SK-N-MC (cell line): ENCODE data around the gene NTNG1.

Experiments used
- EZH2 ChIP-seq: fragments of 200-600 bp; sonication (generic); IDR thresholded peaks from one replicate; pipeline ENCODE4 v1.6.1; 2017; ENCODE audit warnings: antibody characterized with exemption
- POLR2AphosphoS5 ChIP-seq: IDR thresholded peaks from 2 replicates; pipeline ENCODE4 v1.6.1; 2012; ENCODE audit warnings: mild to moderate bottlenecking, low read depth, low read length, borderline replicate concordance

DNA sequence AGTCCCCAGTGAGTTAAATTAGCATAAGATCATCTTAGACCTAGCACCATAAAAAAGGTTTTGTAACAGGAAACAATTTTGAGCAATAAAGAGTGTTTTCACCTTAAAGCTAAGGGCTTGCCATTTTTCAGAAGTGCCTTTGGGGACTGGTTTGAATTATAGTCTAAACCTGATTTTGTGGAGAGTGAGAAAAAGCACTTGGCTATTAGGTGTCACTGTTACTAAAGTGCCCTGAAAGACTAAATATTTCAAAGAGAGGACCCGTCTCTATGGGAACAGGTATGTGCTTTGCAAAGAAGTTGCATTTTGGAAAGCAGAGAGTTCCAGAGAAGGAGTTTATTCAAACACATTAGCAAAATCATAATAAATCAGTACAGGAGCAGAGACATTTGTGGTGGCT, 9.1 kb downstream of the NTNG1 start:
- TF ChIP-seq POLR2AphosphoS5 (no peak), EZH2 (no peak)
